ENCODE data around the gene FRMD4A.

GRCh38 chr10:14366760-14367159, 36.0 kb upstream of the FRMD4A start:
- TF ChIP-seq, protein P1, sequence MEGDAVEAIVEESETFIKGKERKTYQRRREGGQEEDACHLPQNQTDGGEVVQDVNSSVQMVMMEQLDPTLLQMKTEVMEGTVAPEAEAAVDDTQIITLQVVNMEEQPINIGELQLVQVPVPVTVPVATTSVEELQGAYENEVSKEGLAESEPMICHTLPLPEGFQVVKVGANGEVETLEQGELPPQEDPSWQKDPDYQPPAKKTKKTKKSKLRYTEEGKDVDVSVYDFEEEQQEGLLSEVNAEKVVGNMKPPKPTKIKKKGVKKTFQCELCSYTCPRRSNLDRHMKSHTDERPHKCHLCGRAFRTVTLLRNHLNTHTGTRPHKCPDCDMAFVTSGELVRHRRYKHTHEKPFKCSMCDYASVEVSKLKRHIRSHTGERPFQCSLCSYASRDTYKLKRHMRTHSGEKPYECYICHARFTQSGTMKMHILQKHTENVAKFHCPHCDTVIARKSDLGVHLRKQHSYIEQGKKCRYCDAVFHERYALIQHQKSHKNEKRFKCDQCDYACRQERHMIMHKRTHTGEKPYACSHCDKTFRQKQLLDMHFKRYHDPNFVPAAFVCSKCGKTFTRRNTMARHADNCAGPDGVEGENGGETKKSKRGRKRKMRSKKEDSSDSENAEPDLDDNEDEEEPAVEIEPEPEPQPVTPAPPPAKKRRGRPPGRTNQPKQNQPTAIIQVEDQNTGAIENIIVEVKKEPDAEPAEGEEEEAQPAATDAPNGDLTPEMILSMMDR (IDR thresholded peaks at IDR 0.05; ENCODE audit: low read depth, low read length, poor library complexity, severe bottlenecking), result no peak
- TF ChIP-seq EZH2phosphoT487 (IDR thresholded peaks at IDR 0.05; ENCODE audit: borderline replicate concordance, low read length), result no peak
